ENCODE results near the gene TMEM59L. TPM values are rescaled to one million over a fixed set of nuclear protein-coding genes. Genes with fewer than 3 reads are reported as not detected.

Gene TMEM59L
- total and polyA plus RNA-seq, 2 of the 13 experiments (the other 11 are each of a cell fraction or from before 2014, with no cell fraction given) = 0.97 to 5.5 TPM

DNA sequence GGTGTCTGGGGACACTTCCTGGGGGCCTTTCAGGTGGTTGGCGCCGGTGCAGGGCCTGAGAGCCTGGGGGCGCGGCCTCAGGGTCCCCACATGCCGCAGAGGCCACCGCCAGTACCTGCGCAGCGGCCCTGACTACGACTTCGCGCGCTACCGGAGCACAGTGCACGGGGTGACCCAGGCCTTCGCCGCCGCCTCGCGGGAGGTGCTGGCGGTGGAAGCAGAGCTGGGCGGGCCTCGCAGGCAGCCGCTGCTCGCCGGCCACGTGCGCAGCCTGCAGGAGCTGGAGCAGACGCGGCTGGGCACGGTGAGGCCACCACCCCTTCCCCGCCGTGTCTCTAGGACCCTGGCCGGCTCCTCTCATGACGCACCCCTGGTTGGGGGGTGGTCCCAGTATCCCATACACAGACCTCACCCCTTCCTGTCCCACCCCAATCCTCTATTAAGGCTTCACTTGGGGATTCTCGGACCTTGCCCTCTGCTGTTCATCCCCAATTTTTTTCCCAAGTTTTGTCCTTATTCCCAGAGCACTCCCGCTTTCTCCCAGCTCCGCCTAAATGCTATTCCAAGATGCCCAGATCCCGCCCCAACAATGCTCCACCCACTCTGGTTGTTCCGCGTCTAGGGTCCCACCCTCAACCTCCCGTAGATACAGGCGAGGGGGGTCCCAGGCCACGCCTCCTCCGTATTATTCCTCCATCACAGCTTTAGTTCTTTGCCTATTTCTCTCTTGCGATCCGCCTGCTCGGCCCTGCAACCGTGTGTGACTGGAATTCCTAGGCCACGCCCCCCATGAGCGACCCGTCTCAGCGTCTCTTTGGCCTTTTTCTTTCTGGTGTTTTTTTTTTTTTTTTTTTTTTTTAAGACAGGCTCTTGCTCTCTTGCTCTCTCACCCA lies 23.0 kb upstream of the TMEM59L start (continued):
- TF ChIP-seq ZNF296 (CRISPR knock-in tag; conservative IDR thresholded peaks at IDR 0.05) = peak; percentile 92; the same call in 1 of the 2 replicates
- TF ChIP-seq ZNF232 (CRISPR knock-in tag; IDR thresholded peaks at IDR 0.05; ENCODE audit: borderline replicate concordance) = peak; percentile 95
- TF ChIP-seq ZSCAN9 (CRISPR knock-in tag; IDR thresholded peaks at IDR 0.05; ENCODE audit: borderline replicate concordance) = peak; percentile 77; the same call in 1 of the 2 replicates
- TF ChIP-seq ZSCAN25 (CRISPR knock-in tag; IDR thresholded peaks at IDR 0.05) = peak; percentile 72; the same call in 1 of the 2 replicates
- TF ChIP-seq ZNF775 (CRISPR knock-in tag; IDR thresholded peaks at IDR 0.05; ENCODE audit: borderline replicate concordance) = no peak
- TF ChIP-seq ZNF891 (CRISPR knock-in tag; IDR thresholded peaks at IDR 0.05) = peak; percentile 90; the same call in 1 of the 2 replicates
- no peak for TF ChIP-seq ZNF382 (CRISPR knock-in tag; IDR thresholded peaks at IDR 0.05; ENCODE audit: borderline replicate concordance)
- TF ChIP-seq, protein P1, sequence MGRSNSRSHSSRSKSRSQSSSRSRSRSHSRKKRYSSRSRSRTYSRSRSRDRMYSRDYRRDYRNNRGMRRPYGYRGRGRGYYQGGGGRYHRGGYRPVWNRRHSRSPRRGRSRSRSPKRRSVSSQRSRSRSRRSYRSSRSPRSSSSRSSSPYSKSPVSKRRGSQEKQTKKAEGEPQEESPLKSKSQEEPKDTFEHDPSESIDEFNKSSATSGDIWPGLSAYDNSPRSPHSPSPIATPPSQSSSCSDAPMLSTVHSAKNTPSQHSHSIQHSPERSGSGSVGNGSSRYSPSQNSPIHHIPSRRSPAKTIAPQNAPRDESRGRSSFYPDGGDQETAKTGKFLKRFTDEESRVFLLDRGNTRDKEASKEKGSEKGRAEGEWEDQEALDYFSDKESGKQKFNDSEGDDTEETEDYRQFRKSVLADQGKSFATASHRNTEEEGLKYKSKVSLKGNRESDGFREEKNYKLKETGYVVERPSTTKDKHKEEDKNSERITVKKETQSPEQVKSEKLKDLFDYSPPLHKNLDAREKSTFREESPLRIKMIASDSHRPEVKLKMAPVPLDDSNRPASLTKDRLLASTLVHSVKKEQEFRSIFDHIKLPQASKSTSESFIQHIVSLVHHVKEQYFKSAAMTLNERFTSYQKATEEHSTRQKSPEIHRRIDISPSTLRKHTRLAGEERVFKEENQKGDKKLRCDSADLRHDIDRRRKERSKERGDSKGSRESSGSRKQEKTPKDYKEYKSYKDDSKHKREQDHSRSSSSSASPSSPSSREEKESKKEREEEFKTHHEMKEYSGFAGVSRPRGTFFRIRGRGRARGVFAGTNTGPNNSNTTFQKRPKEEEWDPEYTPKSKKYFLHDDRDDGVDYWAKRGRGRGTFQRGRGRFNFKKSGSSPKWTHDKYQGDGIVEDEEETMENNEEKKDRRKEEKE (IDR thresholded peaks at IDR 0.05) = no peak
- TF ChIP-seq RFX3 (CRISPR knock-in tag; IDR thresholded peaks at IDR 0.05) = no peak
- peak; percentile 97 for TF ChIP-seq NFKB2 (CRISPR knock-in tag; IDR thresholded peaks at IDR 0.05; ENCODE audit: borderline replicate concordance)
- no peak for TF ChIP-seq ZNF75D (CRISPR knock-in tag; IDR thresholded peaks at IDR 0.05; ENCODE audit: borderline replicate concordance)
- TF ChIP-seq, protein P2, sequence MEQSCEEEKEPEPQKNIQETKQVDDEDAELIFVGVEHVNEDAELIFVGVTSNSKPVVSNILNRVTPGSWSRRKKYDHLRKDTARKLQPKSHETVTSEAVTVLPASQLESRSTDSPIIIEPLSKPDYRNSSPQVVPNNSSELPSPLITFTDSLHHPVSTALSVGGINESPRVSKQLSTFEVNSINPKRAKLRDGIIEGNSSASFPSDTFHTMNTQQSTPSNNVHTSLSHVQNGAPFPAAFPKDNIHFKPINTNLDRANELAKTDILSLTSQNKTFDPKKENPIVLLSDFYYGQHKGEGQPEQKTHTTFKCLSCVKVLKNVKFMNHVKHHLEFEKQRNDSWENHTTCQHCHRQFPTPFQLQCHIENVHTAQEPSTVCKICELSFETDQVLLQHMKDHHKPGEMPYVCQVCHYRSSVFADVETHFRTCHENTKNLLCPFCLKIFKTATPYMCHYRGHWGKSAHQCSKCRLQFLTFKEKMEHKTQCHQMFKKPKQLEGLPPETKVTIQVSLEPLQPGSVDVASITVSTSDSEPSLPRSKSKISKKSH (CRISPR knock-in tag; IDR thresholded peaks at IDR 0.05; ENCODE audit: borderline replicate concordance) = peak; percentile 95
- TF ChIP-seq ZSCAN12 (CRISPR knock-in tag; IDR thresholded peaks at IDR 0.05) = peak; percentile 96
- TF ChIP-seq, protein P3, sequence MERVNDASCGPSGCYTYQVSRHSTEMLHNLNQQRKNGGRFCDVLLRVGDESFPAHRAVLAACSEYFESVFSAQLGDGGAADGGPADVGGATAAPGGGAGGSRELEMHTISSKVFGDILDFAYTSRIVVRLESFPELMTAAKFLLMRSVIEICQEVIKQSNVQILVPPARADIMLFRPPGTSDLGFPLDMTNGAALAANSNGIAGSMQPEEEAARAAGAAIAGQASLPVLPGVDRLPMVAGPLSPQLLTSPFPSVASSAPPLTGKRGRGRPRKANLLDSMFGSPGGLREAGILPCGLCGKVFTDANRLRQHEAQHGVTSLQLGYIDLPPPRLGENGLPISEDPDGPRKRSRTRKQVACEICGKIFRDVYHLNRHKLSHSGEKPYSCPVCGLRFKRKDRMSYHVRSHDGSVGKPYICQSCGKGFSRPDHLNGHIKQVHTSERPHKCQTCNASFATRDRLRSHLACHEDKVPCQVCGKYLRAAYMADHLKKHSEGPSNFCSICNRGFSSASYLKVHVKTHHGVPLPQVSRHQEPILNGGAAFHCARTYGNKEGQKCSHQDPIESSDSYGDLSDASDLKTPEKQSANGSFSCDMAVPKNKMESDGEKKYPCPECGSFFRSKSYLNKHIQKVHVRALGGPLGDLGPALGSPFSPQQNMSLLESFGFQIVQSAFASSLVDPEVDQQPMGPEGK (CRISPR knock-in tag; IDR thresholded peaks at IDR 0.05) = no peak
- TF ChIP-seq, protein P4, sequence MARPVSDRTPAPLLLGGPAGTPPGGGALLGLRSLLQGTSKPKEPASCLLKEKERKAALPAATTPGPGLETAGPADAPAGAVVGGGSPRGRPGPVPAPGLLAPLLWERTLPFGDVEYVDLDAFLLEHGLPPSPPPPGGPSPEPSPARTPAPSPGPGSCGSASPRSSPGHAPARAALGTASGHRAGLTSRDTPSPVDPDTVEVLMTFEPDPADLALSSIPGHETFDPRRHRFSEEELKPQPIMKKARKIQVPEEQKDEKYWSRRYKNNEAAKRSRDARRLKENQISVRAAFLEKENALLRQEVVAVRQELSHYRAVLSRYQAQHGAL (CRISPR knock-in tag; IDR thresholded peaks at IDR 0.05; ENCODE audit: not compliant biosample characterization) = peak; percentile 44
- peak; percentile 8 for TF ChIP-seq HNRNPK (IDR thresholded peaks at IDR 0.05; ENCODE audit: low read depth, low read length, poor library complexity, severe bottlenecking)
- no peak for TF ChIP-seq ZFP1 (CRISPR knock-in tag; IDR thresholded peaks at IDR 0.05)
- peak; percentile 58; the same call in 1 of the 2 replicates for TF ChIP-seq MTF1 (CRISPR knock-in tag; IDR thresholded peaks at IDR 0.05)
- no peak; the same call in 1 of the 2 replicates for TF ChIP-seq ZNF816 (CRISPR knock-in tag; IDR thresholded peaks at IDR 0.05; ENCODE audit: borderline replicate concordance)
- TF ChIP-seq PAF1 (CRISPR knock-in tag; IDR thresholded peaks at IDR 0.05) = no peak; the same call in none of the 2 replicates
